ENCODE results near the gene OR52K2.

OR52K2 gene

DNA sequence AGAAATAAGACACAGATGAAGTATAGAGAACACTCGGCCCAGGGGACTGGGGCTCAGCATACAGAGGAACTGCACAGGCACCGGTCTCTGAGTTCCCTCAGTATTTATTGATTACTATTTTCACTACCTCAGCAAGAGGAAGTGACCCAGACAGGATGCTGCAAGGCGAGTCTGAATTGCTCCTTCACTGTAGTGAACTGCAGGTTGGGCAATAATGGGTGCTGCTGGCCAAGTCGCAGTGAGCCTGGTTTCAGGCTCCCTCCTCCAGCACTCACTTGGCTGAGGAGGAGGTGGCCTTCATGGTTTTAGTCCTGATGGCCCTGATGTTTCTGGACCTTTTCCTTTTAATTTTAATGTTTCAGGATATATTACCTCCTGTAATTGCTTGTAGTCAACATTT is 10.4 kb downstream of the OR52K2 start:
- Histone ChIP-seq H3K36me3 (ENCODE audit: control insufficient read depth, insufficient read depth, low read length) (no peaks in the 10 kb centered on the region), H3K9me3 (ENCODE audit: control insufficient read depth, low read length) (peaks cover 2% of the 10 kb centered on the region), H3K4me3 (ENCODE audit: low read length) (no peak overlapping the region), H3K27me3 (ENCODE audit: control insufficient read depth, insufficient read depth, low read length) (no peaks in the 10 kb centered on the region), H3K9ac (ENCODE audit: low read length) (no peak overlapping the region), H3K4me1 (ENCODE audit: control insufficient read depth, insufficient read depth, low read length) (no peaks in the 10 kb centered on the region)

- Histone ChIP-seq H3K27me3 (ENCODE audit: control insufficient read depth, insufficient read depth, low read length) (no peaks in the 10 kb centered on the region), H3K4me3 (ENCODE audit: low read length) (no peak overlapping the region), H3K36me3 (ENCODE audit: control insufficient read depth, insufficient read depth, low read length) (no peaks in the 10 kb centered on the region), H3K4me1 (ENCODE audit: control insufficient read depth, insufficient read depth, low read length) (no peaks in the 10 kb centered on the region), H3K9me3 (ENCODE audit: control insufficient read depth, low read length) (peaks cover 6% of the 10 kb centered on the region), H3K9ac (ENCODE audit: low read length) (no peak overlapping the region)
Measured at GRCh38 chr11:4460151-4460550, 11.1 kb downstream of the OR52K2 start.

- Histone ChIP-seq H3K27me3 (ENCODE audit: control insufficient read depth, insufficient read depth, low read length) (no peaks in the 10 kb centered on the region), H3K9ac (ENCODE audit: low read length) (no peak overlapping the region), H3K9me3 (ENCODE audit: control insufficient read depth, low read length) (peaks cover 6% of the 10 kb centered on the region), H3K4me1 (ENCODE audit: control insufficient read depth, insufficient read depth, low read length) (no peaks in the 10 kb centered on the region), H3K36me3 (ENCODE audit: control insufficient read depth, insufficient read depth, low read length) (no peaks in the 10 kb centered on the region), H3K4me3 (ENCODE audit: low read length) (no peak overlapping the region)
Measured at GRCh38 chr11:4464216-4465159, 15.4 kb downstream of the OR52K2 start.

DNA sequence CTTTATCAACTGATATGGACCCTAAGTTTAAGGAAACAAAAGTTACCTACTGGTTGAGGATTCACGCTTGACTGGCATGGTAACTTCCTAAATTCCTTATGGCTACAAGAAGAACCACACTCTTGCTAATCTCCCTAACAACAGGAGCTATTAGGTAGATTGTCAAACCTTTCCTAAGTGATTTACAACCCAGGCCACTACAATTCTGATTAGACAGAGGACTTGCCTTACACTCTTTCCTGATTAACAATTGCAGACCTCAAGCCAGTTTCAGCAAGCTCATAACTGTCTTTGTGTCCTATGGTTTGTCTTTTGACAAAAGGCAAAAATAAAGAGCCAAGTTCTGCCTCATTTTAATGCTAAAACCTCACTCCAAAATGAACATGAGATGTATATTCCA is 16.3 kb downstream of the OR52K2 start:
- Histone ChIP-seq H3K27me3 (ENCODE audit: control insufficient read depth, insufficient read depth, low read length) (no peaks in the 10 kb centered on the region), H3K4me3 (ENCODE audit: low read length) (no peak overlapping the region), H3K9ac (ENCODE audit: low read length) (no peak overlapping the region), H3K9me3 (ENCODE audit: control insufficient read depth, low read length) (peaks cover 6% of the 10 kb centered on the region), H3K36me3 (ENCODE audit: control insufficient read depth, insufficient read depth, low read length) (no peaks in the 10 kb centered on the region), H3K4me1 (ENCODE audit: control insufficient read depth, insufficient read depth, low read length) (no peaks in the 10 kb centered on the region)

GRCh38 chr11:4466131-4466870 is 17.2 kb downstream of the OR52K2 start:
- no peaks in the 10 kb centered on the region for H3K4me1 ChIP-seq (ENCODE audit: control insufficient read depth, insufficient read depth, low read length)
- H3K36me3 ChIP-seq (ENCODE audit: control insufficient read depth, insufficient read depth, low read length), result no peaks in the 10 kb centered on the region
- H3K4me3 ChIP-seq (ENCODE audit: low read length), result no peak overlapping the region
- no peaks in the 10 kb centered on the region for H3K27me3 ChIP-seq (ENCODE audit: control insufficient read depth, insufficient read depth, low read length)
- H3K9me3 ChIP-seq (ENCODE audit: control insufficient read depth, low read length), result peaks cover 6% of the 10 kb centered on the region
- no peak overlapping the region for H3K9ac ChIP-seq (ENCODE audit: low read length)

DNA sequence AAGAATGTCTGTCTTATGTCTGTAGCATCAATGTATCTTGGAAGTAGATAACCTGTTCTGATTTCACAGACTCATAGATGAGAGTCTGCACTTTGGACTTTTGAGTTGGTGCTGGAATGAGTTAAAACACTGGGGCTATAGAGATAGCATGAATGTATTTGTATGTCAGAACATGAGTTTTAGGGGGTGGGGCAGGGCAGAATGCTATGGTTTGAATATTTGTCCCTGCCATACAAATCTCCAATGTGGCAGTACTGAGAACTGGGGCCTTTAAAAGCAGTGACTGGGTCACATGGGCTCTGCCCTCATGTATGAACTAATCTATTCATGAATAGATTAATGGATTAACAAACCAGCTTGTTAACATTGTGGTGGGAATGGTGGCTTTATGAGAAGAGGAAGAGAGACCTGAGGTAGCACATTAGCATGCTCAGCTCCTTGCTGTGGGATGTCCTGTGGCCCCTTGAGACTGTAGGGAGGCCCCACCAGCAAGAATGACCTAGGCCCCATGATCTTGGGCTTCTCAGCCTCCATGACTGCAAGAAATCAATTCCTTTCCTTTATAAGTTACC is 17.9 kb downstream of the OR52K2 start:
- H3K4me1 ChIP-seq (ENCODE audit: control insufficient read depth, insufficient read depth, low read length), result no peaks in the 10 kb centered on the region
- H3K9ac ChIP-seq (ENCODE audit: low read length), result no peak overlapping the region
- H3K4me3 ChIP-seq (ENCODE audit: low read length), result no peak overlapping the region
- H3K36me3 ChIP-seq (ENCODE audit: control insufficient read depth, insufficient read depth, low read length), result no peaks in the 10 kb centered on the region
- peaks cover 6% of the 10 kb centered on the region for H3K9me3 ChIP-seq (ENCODE audit: control insufficient read depth, low read length)
- no peaks in the 10 kb centered on the region for H3K27me3 ChIP-seq (ENCODE audit: control insufficient read depth, insufficient read depth, low read length)

- Histone ChIP-seq H3K36me3 (ENCODE audit: control insufficient read depth, insufficient read depth, low read length) (no peaks in the 10 kb centered on the region), H3K4me1 (ENCODE audit: control insufficient read depth, insufficient read depth, low read length) (no peaks in the 10 kb centered on the region), H3K9ac (ENCODE audit: low read length) (no peak overlapping the region), H3K4me3 (ENCODE audit: low read length) (no peak overlapping the region), H3K9me3 (ENCODE audit: control insufficient read depth, low read length) (peaks cover 6% of the 10 kb centered on the region), H3K27me3 (ENCODE audit: control insufficient read depth, insufficient read depth, low read length) (no peaks in the 10 kb centered on the region)
Measured at GRCh38 chr11:4467811-4468606, 18.9 kb downstream of the OR52K2 start.

DNA sequence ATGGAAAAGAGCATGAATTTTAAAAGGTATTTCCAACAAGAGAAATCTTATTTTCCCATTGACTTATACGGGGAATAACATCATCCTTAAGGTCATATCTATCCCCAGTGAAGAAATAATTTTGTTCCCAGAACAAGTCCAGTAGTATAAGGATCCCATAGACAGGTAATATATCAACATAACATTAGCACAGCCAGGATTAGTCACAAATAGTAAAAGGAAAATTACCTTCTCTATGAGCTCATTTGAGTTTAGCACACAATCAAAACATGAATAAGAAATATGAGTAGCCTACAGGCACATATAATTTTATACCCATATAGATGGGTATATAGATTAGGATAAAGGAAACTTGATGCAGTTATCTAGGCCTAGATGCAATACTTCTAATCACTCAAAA is 30.5 kb downstream of the OR52K2 start:
- no peaks in the 10 kb centered on the region for H3K4me1 ChIP-seq (ENCODE audit: control insufficient read depth, insufficient read depth, low read length)
- no peaks in the 10 kb centered on the region for H3K27me3 ChIP-seq (ENCODE audit: control insufficient read depth, insufficient read depth, low read length)
- no peaks in the 10 kb centered on the region for H3K9me3 ChIP-seq (ENCODE audit: control insufficient read depth, low read length)
- H3K9ac ChIP-seq (ENCODE audit: low read length), result no peak overlapping the region
- H3K36me3 ChIP-seq (ENCODE audit: control insufficient read depth, insufficient read depth, low read length), result no peaks in the 10 kb centered on the region
- no peak overlapping the region for H3K4me3 ChIP-seq (ENCODE audit: low read length)

GRCh38 chr11:4480577-4481239 is 31.6 kb downstream of the OR52K2 start:
- no peaks in the 10 kb centered on the region for H3K9me3 ChIP-seq (ENCODE audit: control insufficient read depth, low read length)
- no peak overlapping the region for H3K9ac ChIP-seq (ENCODE audit: low read length)
- H3K27me3 ChIP-seq (ENCODE audit: control insufficient read depth, insufficient read depth, low read length), result no peaks in the 10 kb centered on the region
- no peak overlapping the region for H3K4me3 ChIP-seq (ENCODE audit: low read length)
- H3K36me3 ChIP-seq (ENCODE audit: control insufficient read depth, insufficient read depth, low read length), result no peaks in the 10 kb centered on the region
- no peaks in the 10 kb centered on the region for H3K4me1 ChIP-seq (ENCODE audit: control insufficient read depth, insufficient read depth, low read length)

DNA sequence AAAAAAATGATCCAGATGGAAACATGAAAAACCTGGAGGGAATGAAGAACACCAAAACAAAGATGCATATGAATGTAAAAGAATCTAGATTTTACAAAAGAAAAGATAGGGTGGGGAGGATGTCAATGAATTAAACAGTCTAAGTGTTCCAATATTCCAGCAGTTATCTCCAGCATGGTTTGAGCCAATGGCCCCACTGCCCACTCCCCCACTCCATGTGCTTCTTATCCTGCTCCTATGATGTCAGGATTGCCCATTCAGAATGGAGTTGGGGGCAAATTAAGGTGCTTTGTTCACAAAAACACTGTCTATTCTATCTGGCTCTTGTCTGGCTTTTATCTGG is 32.1 kb downstream of the OR52K2 start:
- no peaks in the 10 kb centered on the region for H3K9me3 ChIP-seq (ENCODE audit: control insufficient read depth, low read length)
- H3K36me3 ChIP-seq (ENCODE audit: control insufficient read depth, insufficient read depth, low read length), result no peaks in the 10 kb centered on the region
- H3K27me3 ChIP-seq (ENCODE audit: control insufficient read depth, insufficient read depth, low read length), result no peaks in the 10 kb centered on the region
- H3K9ac ChIP-seq (ENCODE audit: low read length), result no peak overlapping the region
- H3K4me1 ChIP-seq (ENCODE audit: control insufficient read depth, insufficient read depth, low read length), result no peaks in the 10 kb centered on the region
- H3K4me3 ChIP-seq (ENCODE audit: low read length), result no peak overlapping the region

GRCh38 chr11:4482445-4482844 is 33.4 kb downstream of the OR52K2 start, which contains the start of gene OR52K1:
Gene OR52K1 (plus strand): TSS chr11:4482646. CDS start chr11:4488901, 6,255 bp downstream.
- no peak within 1 kb of the TSS for H3K9ac ChIP-seq (ENCODE audit: low read length)
- H3K36me3 ChIP-seq (ENCODE audit: control insufficient read depth, insufficient read depth, low read length), result no peaks in the 10 kb centered on the region
- no peaks in the 10 kb centered on the region for H3K4me1 ChIP-seq (ENCODE audit: control insufficient read depth, insufficient read depth, low read length)

More at GRCh38 chr11:4482445-4482844, 33.4 kb downstream of the OR52K2 start, which contains the start of gene OR52K1:
- H3K27me3 ChIP-seq (ENCODE audit: control insufficient read depth, insufficient read depth, low read length), result no peaks in the 10 kb centered on the region
- H3K4me3 ChIP-seq (ENCODE audit: low read length), result no peak within 1 kb of the TSS
- H3K9me3 ChIP-seq (ENCODE audit: control insufficient read depth, low read length), result no peaks in the 10 kb centered on the region
